ENCODE measurements around the gene RPP25L.

The RPP25L gene

DNA sequence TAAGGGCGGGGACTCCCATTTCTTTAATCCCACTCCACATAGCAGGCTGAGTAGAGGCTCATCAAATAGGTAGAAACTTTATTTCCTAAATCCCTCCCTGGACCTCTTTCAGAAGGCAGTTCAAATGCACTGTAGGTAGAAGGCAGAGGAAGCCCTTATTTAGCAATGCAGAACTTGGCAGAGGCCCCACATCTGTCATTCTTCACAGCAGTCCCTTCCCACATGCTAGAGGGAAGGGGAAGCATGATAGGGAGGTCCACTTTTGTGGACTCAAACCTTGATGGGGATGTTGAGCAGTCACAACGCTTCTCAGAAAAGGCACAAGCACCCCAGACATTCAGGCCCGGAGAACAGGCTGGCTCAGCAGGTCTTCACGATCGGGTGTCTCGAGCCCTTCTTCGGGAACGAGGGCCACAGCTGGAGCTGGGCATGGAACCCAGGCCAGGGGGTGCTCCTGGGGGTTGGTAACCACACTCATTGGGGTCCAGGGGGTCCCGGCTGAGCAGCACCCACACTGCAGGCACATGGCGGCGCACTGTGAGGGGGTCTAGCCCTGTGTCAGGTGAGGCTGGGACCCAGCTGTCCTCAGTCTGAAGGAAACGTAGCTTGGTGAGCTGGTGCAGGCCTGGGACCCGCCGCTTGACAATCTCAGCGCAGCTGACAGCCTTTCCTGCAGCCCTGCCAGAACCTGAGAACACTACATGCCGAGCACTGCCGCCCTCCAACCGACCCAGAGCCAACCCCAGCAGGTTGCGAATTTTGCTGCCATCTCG, 1.3 kb downstream of the RPP25L start:
- no peak for DNase-seq

DNA sequence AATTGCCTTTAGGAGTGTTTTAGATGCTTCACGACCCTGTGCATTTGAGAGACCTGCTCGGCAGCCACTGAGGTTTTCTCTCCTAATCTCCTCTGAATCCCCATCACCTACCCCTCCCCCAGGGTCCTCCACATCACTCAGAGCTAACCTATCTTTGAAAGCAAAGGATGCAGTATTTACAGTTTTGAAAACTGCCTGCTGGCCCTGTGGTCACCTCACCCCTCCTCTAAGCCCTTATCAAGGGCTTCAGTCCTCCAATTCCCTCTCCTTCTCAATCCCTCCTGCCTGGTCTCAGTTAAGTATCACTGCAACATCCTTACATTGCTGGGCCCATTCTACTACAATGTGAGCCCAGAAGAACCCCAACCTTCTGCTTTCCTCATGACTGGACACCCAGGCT, 4.6 kb downstream of the RPP25L start:
- no peak for DNase-seq

DNA sequence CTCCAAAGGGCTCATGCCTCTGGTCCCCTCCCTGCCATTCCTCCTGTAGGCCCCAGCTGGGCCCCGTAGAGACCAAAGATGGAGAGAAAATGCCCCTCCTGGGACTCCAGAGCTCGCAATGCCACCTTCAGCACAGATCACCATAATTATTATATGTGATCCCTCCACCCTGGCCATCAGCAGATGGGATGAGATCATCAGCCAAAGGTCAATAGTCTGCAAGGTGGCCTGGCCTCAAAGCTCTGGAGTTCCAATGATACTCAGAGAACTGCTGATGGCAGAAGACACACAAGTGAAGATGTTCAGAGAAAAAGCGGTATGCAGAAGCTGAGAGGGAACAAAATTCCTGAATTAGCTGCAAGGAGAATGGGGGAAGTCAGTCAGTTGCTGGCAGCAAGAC, 5.0 kb downstream of the RPP25L start:
- no peak for DNase-seq

DNA sequence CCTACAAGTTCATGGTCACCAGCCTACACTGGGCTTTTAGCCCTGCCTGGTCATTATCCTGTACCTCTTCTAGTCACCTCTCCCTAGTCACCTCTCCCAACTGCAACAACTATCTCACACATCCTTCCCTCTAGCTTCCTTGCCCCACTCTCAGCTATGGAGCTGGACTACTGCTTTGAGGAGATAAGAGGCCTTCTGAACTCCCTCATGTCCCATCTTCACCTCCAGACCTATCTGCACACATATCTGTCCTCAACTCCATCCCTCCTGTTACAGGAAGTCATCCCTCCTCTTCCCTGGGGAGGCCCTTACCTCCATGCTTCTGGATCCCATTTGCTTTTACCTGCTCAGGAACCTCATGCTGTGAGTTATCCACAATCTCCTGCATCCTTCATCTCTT, 5.7 kb downstream of the RPP25L start:
- no peak for DNase-seq

DNA sequence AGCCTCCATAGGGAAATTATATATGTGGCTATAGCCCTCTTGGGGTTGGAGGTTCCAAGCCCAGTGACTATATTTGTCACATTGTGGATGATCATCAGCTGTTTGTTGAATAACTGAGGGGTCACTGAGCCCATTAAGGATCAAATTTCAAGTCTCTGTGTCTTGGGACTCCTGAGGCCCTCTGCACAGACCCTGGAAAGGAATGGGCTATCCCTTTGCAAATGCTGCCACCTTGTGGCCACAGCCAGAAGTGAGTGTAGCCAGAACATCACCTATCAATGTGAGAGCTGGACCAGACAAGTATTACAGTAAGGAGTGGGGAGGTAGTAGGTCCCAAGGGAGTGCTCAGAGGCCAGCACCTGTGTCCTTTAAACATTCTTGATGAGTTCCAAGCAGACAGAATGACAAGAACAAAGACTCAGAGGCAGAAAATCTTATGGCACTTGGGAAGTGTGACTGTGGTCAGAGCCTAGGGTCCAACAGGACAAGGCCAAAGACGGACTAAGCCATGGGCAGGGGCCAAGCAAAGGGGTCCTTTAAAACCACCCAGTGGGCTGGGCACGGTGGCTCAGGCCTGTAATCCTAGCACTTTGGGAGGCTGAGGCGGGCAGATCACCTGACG, 8.2 kb downstream of the RPP25L start:
- peak; percentile 71 to 88 for DNase-seq

DNA sequence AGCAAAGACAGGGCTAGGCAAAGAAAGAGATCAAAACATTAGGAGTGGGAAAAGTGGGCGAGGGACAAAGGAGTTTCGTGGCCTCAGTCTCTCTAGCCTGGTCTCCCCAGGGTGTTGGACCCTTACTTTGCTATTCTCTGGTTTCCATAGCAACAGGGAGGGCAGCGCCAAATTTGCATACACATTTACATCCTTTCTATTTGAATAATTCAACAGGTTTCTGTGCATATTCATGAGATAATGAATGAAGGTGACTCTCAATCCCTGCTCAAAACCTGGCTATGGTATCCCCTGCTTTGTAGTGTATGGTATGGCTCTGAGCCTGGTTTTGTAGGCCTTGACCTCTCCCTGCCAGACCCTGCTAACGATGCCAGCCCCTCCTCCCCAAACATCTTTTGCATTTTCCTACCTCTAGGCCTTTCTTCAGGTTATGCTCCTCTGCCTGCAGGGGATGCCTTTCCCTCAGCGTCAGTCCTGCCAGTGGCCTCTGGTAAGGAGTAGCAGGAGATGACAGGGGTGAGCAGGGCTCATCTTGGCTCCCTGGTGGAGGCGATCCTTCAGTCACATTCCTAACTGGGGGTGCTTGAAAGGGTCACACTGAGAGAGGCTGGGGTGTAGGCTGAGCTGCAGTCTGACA, 9.8 kb downstream of the RPP25L start:
- peak; percentile 85 to 92 for DNase-seq

DNA sequence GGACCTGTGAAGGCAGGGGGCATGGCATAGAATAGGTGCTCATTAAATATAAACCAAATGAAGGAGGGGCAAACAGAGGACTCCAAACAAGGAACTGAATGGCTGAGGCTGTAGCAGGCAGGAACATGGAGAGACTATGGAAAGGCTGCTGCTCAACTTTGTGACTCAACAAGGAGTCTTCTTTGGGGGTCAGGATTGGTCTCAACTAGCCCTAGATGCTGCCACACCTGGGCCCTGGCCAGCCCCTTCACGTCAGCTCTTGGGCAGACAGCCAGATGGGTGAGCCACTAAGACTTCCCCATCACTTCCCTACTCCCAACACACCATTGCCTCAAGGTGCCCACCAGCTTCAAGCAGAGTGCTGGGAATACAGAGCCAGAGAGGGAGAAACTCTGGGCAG, 11.0 kb downstream of the RPP25L start:
- no peak for DNase-seq

DNA sequence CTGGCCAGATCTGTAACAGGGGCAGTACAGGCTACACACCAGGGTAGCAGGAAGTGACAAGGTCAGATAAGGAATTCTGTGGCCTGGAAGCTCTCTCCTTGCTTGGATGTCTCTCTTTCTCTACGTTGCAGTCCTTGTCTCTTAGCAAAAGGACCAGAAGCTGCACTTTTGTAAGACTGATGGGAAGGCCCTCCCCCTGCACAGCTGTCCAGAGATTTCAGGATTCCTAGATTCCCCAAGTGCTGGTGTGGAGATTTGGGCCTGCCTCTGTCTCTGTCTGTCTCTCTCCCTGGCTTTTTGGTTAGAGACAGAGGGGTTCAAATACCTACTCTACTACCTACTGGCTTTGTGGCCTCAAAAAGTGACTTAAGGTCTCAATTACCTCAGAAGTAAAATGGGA, 12.4 kb downstream of the RPP25L start:
- no peak for DNase-seq

DNA sequence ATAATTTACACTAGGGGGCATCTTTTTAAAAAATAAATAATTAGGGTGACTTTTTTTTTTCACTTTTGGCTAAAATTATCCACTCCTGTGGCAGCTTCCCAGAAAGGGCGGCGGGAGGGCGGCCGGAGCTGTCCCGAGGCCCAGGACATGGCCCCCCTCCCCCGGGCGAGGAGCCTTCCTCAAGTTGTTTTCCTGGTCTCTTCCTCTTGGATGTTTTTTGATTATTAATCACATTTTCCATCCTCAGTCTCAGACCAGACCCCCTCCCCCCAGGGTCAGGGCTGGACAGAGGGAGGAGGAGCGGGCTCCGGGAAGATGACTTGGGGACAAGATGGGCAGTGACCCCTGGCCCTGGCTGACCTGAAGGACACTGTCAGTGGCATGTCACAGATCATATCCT, 17.7 kb downstream of the RPP25L start:
- DNase-seq: no peak

DNA sequence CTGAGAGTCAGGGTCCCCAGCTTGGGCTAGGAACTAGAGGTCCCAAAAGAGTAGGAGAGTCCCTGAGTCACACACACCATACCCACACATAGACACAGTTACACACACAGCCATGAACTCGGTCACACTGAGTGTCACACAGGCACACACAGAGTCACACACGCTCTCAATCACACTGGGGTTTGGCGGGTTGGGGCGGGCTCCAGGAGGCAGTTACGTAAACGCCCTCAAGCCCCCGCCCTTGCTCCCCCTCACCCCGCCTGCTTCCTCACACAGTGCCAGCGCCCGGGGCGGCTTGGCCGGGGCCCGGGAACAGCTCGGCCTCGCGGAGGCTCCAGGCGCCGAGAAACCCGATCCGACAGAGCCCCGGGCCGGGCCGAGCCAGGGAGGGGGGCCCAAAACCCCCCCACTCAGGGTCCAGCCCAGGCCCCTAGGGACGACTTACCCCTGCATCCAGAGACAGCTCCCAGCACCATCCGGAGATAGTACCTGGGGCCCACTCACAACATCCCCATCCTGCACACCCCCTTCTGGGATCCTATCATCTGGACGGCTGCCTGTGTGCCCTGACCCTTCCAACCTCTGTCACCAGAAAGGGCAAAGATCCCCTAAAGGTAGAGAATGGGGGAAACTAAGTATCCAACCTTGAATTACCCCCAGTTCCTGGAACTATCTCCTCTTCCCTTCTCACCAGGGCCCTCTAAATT, 18.8 kb downstream of the RPP25L start:
- peak; percentile 48 to 82 for DNase-seq

DNA sequence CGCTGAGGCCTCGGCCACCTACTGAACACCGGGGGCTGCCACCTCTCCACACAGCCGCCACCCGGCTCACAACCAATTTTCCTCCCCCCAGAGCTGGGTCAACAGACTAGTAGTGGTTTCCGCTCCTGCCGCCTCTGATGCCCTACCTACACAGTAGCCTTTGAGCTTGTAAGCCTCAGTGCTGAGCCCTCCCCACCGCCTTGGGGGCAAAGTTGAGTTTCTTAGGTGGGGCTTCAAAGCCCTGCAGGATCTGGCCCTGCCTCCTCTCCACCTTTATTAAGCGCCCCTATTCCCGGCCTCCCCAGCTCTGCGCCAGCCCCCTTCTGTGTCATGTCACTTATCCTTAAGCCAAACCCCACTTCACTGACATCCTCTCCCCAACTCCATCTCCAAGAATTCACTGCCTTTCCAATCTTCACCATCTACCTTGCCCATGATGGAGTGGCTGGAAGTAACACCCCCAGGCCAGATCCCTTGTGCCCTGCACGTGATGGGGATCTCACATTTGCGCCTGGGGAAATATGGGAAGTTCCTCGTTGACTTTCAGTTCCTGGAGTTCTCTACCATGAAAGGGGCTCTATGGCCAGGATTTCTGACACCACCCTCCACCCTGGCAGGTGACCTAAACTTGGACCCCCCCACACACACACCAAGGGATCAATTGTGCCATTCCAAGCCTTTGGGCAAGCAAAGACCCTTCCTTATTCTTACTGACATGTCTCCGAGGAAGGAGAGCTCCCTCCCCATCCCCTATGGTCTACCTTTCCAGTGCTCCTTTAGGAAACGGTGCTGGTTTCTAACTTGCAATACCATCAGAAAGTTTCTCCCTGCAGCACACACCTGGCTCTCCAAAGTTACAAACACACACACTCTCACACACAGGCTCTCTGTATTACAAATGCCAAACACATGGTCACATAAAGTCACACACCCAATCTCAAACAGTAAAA, 19.7 kb downstream of the RPP25L start:
- peak in 1 of 2 experiments; percentile 40 for DNase-seq

DNA sequence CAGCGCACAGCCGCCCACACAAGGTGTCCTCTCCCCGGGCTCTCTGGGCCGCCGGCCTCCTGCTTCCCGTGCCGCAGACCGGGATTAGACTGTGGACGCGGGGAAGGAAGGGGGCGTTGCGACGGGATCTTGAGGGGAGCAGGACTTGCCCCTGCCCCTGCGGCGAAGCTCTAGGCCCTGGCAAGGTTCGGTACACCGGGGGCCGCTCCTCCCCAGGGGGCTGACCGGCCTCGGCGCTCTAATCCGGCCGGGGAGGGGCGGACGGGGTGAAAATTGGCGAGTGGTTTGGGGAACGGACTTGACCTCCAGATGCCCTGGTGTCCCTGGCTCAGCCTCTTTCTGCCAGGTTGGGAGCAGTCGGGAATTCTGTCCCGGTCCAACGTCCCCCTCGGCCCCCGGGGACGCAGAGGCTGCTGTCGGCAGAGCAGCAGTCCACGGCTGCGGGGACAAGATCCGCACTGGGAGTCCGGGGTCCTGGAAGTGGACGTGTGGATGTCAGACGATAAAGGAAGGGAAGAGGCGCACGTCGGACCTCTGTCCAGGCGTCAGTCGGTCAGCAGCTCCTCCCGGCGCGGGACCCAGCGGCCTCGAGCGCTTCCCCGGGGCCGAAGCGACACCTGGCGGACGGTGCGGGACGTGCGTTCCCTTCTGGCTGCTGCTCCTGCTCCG, 20.5 kb downstream of the RPP25L start:
- peak in 1 of 2 experiments; percentile 89 for DNase-seq

DNA sequence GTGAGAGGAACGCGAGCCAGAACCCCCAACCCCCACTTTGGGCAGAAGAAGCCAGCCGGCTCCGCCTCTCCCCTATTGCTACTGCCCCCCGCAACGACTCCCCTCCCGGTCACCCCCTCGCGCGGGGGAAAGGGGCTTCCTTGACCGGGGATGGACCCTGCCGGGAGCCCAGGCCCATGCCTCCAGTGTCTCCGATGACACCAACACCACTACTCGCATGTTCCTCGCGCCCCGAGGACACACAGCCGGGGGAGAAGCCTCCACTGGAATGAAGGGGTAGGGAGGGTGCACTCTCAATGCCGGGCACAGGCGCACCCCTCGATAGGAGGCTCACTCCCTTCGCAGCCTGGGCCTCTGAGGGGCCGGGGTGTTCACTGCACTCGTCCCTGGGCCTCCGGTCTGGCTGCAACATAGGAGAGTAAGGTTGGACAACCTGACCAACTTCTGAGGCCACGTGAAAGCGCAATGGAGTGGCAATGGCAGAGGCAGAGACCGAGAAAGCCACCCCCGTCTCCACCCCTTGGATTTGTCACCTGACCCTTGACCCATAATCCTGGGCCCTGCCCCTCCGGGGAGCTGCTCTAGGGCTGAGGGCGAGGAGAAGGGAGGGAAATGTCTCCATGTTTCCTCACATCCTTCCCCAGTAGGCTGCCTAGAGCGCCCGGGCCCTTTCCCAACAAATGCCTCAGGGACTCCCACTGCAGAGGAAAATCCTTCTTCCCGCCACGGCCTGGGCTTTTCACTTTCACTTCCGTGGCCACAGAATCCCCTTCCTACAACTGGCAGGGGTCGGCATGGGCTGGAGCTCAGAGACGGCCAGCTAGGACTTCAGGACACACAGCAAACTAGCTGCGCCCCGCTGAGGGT, 21.3 kb downstream of the RPP25L start:
- peak in 1 of 2 experiments; percentile 48 for DNase-seq

DNA sequence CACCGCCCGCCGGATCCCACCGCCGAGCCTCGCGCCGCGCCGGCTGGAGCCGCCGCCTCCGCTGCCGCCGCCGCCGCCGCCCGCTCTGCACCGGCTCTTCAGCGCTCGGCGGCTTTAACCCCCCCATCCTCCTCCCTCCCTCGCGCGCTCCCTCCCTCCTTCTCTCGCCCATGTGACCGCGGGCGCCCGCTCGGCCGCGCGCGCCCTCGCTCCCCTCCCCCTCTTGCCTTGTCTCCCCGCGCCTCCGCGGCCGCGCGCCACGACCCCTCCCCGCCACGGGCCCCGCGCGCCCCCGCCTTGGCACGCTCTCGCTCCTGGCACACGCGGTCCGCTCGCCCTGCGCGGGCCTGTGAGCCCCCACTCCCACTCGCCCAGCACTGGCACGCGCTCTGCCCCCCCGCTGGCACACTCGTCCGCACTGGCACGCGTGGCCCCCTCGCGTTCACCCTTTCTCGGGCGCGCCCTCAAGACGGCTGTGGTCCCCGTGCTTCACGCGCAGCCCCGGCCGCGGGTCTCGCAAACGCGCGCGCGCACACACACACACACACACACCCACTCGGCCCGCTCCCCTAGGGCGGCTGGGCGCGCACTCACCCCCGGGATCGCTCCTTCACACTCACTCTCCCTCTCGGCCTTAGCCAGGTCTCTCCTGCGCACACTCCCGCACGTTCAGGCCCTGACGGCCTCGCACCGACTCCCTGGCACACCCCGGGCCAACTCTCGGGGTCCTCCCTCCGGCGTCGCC, 22.1 kb downstream of the RPP25L start, which contains the start of gene CNTFR:
Gene CNTFR, minus strand, starts transcription at position 89 of the 745 bp plus-strand sequence. CDS start 20,743 bp downstream, outside the sequence.
- peak in 1 of 2 experiments; percentile 83 for DNase-seq

DNA sequence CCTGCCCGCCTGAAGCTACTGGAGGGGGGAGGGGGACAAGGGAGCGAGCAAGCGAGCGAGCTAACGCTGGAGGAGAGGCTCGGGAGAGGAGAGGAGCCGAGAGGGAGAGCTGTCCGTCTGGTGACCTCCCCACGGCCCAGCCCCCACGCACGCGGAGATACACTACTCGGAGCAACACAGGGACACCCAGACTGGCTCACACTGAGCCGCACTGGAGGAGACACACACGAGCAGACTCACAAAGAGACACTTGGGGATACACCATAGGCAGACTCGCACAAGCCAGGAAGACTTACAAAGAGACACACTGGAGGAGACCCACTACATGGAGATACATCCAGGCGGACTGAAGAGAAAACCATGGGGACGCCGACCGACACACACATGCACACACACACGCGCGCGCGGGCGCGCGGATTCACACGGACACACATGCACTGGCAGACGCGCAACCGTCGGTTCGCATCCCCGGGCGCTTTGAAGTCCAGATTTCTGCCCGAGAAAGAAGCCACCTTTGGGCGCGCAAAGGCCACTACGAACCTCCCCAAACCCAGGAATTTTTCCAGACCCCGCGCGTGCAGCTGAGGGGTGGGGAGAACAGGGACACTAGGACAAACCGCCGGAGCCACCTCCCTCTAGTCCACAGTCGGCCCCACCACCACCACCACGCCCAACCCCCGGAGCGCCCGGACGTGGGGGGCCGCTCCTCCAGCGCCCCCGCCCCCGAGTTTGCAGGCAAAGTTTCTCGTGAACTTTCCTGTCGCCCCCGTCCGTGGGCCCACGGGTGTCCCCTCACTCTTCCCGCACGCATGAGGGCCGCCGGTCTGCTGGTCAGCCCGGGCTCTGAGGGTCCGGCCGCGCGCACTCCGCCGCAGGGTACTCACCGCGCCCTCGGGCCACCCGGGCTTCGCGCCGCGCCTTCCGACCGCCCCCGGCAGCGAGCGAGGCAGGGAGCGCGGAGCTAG, 22.9 kb downstream of the RPP25L start:
- peak in 1 of 2 experiments; percentile 66 for DNase-seq

DNA sequence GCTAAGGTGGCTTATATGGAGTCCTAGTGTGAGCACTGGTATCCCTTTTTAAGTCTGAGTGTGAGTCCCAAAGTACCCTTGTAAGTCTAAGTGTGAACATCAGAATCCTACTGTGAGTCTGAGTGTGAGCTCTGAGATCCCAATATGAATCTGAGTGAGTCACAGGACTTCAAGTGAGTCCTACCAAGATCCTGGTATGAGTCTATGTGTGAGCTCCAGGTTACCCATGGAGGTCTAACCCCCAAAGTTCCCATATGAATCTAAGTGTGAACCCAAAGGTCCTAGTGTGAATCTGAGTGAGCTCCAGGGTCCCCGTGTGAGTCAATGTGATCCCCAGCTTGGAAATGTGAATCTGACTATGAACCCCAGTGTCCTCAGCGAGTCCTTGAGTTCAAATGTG, 24.6 kb downstream of the RPP25L start:
- no peak for DNase-seq

DNA sequence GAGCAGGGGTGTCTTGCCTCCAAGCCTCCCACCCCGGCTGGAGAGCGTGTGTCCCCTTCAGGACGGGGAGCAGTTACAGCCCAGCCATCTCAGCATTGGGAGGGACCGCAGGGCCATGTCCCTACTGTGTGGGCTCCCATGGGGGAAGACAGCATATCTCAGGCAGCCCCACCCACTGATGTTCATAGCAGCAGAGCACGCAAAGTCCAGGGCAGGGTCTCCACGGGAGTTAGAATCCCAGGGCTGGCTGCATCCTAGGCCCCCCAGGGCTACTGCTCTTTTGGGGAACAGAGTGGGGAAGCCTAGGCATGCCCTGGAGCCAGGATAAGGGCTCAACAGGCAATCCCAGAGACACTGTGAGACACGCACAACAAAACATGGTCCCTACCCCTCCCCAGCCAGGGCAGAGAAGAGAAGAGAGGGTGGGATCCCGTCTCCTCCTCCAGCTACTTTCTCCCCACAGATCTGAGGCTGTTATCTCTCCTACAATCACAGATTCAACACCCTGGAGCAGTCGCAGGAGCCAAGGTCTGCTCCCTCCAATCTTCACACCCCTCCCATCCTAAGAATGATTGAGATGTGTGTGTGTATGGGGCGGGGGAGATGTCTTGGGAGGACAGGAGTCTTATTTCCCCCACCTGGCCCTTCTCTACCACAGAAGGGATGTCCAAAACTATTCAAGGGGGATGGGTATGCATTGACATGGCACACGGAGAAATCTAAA, 25.8 kb downstream of the RPP25L start:
- DNase-seq: no peak

DNA sequence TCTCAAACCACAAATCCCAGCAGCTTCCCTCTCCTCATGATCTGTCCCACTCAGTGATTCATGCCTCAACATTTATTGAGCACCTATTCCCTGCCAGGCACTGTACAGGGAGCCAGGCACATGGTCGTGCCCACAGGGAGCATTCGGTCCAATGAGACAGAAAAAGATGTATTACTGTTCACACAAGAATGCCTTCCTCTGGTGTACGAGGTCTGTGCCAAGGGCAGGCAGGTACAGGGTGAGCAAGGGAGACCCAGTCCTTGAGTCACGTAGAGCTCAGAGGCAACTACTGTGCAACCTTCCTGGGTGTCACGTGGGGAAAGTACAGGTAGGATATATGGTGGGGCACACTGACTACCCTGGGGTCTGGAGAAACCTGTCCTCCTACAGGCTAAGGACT, 26.9 kb downstream of the RPP25L start:
- DNase-seq: no peak
